ENCODE results near the gene BCL2. TPM values are rescaled to one million over a fixed set of nuclear protein-coding genes. Genes with fewer than 3 reads are reported as not detected.

BCL2 gene
- total RNA-seq, 2 experiments from 2014 or later, result 1.4 to 2.5 TPM

DNA sequence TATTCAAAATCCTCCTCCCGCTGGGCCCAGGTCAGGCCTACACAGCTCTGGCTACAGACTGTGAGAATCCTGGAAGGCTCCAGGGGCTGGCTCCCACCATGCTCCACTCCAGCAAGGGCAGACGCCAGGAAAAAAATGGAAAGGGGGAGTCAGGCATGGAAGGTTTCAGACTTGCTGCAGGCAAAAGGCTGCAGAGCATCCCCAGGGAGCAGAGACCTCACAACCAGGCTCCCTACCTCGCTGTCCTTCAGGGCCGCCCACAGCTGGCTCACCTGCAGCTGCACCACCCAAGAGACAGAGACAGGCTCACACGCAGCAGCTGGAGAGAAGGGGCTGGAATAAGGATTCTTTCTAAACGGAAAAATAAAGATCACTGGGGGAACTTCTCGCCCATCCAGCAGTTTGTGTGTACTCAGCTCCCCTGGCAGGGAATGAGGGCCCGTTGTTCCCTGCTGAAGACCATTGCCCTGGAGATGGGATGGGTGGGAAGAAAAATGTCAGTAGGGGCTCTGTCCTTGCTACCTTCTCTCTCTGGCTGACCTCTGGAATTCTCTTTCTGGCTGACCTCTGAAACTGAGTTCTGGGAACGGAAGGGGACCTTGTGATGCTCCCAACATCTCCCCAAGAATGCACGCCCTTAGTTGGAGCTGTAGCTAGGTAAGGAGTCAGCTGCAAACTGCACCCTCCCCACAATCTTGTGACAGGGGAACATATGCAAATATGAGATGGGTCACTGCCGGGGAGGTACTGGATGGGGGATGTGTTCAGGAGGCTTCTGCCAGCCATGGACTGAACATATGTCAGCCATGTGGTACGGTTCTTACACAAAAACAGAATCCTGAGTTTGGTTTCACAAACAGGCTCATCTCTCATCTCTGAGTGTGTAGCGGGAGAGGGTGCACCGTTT lies 34.5 kb downstream of the BCL2 start:
- no TSS peak for BruUV-seq (replicated peaks)
- no peak overlapping the region for H3K4me3 ChIP-seq (ENCODE audit: low read depth, low read length, poor library complexity, severe bottlenecking)
- H3K9me2 ChIP-seq (ENCODE audit: insufficient read depth, low read length), result no peaks in the 10 kb centered on the region
- no peaks in the 10 kb centered on the region for H3K79me2 ChIP-seq (ENCODE audit: insufficient read depth, low read depth, low read length)
- no peak overlapping the region for H2AFZ ChIP-seq (ENCODE audit: low read length)
- intact Hi-C loops (cut with micrococcal nuclease; ENCODE audit: unreplicated experiment), result no loop called here
- H3K36me3 ChIP-seq (ENCODE audit: insufficient read depth, low read length), result no peaks in the 10 kb centered on the region
- H3K4me1 ChIP-seq (ENCODE audit: insufficient read depth, low read length, poor library complexity, severe bottlenecking), result peaks cover 3% of the 10 kb centered on the region
- no peak overlapping the region for H3K4me2 ChIP-seq (ENCODE audit: low read length)
- no peaks in the 10 kb centered on the region for H3K9me3 ChIP-seq (ENCODE audit: low read length)
- no peak for DNase-seq (ENCODE audit: low spot score)
- no peak overlapping the region for H3K27ac ChIP-seq (ENCODE audit: low read depth, low read length, poor library complexity, severe bottlenecking)
- CTCF ChIA-PET (ENCODE audit: unreplicated experiment), result no interaction called here
- TF ChIP-seq EZH2phosphoT487 (IDR thresholded peaks at IDR 0.05; ENCODE audit: borderline replicate concordance, low read depth, low read length), result no peak
- TF ChIP-seq, protein P1, sequence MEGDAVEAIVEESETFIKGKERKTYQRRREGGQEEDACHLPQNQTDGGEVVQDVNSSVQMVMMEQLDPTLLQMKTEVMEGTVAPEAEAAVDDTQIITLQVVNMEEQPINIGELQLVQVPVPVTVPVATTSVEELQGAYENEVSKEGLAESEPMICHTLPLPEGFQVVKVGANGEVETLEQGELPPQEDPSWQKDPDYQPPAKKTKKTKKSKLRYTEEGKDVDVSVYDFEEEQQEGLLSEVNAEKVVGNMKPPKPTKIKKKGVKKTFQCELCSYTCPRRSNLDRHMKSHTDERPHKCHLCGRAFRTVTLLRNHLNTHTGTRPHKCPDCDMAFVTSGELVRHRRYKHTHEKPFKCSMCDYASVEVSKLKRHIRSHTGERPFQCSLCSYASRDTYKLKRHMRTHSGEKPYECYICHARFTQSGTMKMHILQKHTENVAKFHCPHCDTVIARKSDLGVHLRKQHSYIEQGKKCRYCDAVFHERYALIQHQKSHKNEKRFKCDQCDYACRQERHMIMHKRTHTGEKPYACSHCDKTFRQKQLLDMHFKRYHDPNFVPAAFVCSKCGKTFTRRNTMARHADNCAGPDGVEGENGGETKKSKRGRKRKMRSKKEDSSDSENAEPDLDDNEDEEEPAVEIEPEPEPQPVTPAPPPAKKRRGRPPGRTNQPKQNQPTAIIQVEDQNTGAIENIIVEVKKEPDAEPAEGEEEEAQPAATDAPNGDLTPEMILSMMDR (conservative IDR thresholded peaks at IDR 0.05; ENCODE audit: low read length), result no peak
- no peaks in the 10 kb centered on the region for H4K20me1 ChIP-seq (ENCODE audit: insufficient read depth, low read length)
- POLR2A ChIA-PET, result no interaction called here

DNA sequence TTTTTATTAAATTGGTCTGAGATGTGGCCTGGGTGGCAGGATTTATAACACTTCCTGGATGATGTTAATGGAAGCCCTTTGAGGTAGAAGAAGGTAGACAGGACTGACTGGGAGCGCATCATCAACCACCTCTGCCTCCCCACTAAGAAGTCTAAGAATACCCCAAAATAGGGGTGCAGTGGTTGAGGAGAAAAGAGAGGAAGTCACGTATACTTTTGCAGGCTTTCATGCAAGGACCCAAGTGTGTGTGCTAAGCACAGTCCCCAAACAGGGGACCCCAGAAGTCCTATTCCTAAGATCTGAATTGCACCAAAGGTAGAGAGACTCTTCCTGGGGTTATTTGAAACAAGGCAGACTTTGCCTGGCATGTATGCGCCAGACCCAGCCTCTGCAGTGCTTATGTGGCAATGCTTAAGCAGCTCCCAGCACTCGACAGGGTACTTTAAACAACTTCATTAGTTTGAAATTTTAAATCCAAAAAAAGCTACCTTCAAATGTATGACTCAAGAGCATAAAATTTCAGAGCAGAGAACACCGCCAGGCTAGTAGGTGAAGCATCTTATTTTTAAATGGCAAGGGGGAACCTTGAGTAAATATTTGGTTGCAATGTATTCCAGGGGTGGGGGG lies 35.3 kb downstream of the BCL2 start:
- no peaks in the 10 kb centered on the region for H3K9me2 ChIP-seq (ENCODE audit: insufficient read depth, low read length)
- intact Hi-C loops (cut with micrococcal nuclease; ENCODE audit: unreplicated experiment), result no loop called here
- H3K4me3 ChIP-seq (ENCODE audit: low read depth, low read length, poor library complexity, severe bottlenecking), result no peak overlapping the region
- H3K36me3 ChIP-seq (ENCODE audit: insufficient read depth, low read length), result no peaks in the 10 kb centered on the region
- no peak for DNase-seq (ENCODE audit: low spot score)
- H3K4me1 ChIP-seq (ENCODE audit: insufficient read depth, low read length, poor library complexity, severe bottlenecking), result peaks cover 3% of the 10 kb centered on the region
- H2AFZ ChIP-seq (ENCODE audit: low read length), result no peak overlapping the region; the same call in 1 of the 2 replicates
- H3K79me2 ChIP-seq (ENCODE audit: insufficient read depth, low read depth, low read length), result no peaks in the 10 kb centered on the region
- CTCF ChIA-PET (ENCODE audit: unreplicated experiment), result no interaction called here
- TF ChIP-seq, protein P1 (conservative IDR thresholded peaks at IDR 0.05; ENCODE audit: low read length), result no peak
- no peak for TF ChIP-seq EZH2phosphoT487 (IDR thresholded peaks at IDR 0.05; ENCODE audit: borderline replicate concordance, low read depth, low read length)
- no TSS peak for BruUV-seq (replicated peaks)
- POLR2A ChIA-PET, result interaction anchor here (0.6 kb wide), 1 partner anchor 346 kb away, joined by 3 read pairs; no protein-coding TSS in a partner anchor
- no peaks in the 10 kb centered on the region for H3K9me3 ChIP-seq (ENCODE audit: low read length)
- no peaks in the 10 kb centered on the region for H4K20me1 ChIP-seq (ENCODE audit: insufficient read depth, low read length)
- H3K4me2 ChIP-seq (ENCODE audit: low read length), result no peak overlapping the region
- H3K27ac ChIP-seq (ENCODE audit: low read depth, low read length, poor library complexity, severe bottlenecking), result no peak overlapping the region
